Cerebellar cortex (tissue), 1 donor: Measurements from ENCODE around the gene PTPRD.
A peak's percentile ranks its signal among the peaks of the same experiment; 100 is the strongest.

Experiments used
- DNase-seq: peaks from one replicate; pipeline ENCODE4 v3.0.0-alpha.2; 2015; ENCODE audit warnings: low spot score

The PTPRD gene

DNA sequence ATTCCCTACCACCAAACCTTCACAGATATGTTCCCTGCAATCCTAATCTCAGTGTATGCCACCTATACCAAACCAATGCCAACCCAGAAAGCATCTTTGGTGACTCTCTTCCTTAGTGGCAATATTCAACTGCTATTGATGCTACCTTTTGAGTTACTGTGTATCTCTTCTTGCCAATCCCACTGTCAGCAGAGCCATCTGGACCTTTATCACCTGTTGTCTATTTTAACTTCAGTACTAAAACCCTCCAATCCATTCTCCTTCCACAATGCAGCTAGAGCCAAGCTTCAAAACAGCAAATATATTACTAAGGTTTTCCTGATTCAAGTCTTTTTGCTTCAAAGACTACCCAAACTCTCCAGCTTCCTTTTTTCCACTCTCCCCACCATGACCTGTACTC, 2036.1 kb downstream of the PTPRD start:
- peak; percentile 64 for DNase-seq

DNA sequence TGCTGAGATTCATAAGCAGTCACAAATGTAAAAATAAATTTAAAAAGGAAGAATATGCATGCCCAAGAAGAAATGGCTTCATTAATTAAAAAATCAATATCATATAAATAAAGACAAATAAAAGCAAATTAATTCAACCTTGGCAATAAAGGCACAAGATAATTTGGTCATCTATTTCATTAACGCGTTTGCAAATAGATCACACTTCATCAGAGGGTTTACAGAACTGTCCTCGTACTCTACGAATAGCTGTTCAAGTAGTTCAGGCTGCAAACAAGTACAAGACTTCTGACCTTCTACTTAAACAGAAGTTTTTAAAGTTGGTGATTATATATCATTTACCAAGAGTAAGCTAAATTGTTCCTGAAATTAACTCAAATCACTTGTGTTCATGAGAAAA, 2038.0 kb downstream of the PTPRD start:
- DNase-seq: no peak

DNA sequence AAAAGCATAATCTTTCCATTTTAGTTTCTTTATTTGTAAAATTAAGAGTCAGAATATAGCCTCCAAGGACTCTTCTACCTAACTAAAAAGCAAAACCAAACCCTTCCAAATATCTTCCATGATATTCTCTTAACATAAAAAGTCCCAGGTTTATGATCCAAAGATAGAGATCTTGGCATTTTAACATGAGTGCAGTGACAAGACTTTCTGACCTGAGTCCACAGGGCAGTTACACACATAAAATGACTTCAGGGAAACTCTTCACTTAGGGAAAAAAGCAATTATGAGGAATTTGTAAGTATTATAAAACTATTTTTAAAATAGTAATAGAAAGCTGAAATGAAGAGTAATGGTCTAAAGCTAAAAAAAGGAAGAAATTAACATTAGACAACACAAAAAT, 2040.6 kb downstream of the PTPRD start:
- DNase-seq: no peak

DNA sequence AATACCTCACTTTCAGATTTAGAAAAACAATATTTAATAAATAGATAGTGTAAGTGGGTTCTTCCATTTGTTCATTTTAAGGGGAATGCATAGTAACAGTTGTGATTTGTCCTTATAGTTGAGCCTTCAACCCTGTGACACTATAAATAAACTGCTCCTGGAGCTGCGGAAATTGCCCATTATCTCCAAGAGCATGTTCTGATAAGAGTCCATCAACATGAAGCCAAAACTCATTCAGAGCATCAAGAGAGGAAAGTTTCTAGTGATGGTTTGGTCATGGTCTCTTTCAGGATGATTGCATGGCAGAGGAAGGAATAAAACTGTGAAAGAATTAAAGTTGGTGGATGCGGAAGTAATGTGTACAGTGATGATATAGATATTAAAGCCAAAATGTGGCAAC, 2041.2 kb downstream of the PTPRD start:
- DNase-seq: no peak

DNA sequence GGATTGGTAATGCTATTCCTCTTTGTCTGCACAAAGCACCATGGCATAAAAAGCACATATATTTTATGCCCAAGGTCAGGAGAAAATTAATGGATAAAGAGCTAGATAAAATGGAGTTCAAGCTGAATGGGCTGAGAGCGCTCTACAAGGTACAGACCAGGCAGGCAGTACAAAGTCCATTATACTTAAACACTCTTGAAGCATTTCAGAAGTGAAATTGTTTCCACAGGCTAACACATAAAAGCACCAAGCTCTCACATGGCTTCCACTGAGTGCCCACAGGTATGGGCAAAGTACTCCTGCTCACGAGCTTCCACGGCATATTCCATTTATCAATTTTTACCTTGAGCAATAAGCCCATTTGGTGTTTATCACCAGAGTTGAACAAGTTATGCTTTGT, 2042.0 kb downstream of the PTPRD start:
- no peak for DNase-seq

DNA sequence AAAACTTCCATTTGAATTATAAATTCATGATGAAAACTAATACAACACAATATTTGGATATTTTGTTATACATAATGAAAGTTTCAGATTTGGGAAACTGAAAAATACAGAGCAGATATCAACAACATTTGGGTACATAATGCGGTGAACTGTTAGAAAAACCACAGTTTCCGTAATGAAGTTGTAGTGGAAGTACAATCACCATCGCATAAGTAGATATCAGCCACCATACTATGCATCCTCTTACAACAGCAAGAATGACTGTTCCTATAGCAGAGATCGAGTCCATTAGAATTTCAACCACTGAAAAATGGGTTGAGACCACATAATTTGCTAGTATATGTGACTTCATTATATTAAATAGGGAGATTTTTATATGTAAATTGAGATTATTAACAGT, 2043.0 kb downstream of the PTPRD start:
- DNase-seq: no peak

DNA sequence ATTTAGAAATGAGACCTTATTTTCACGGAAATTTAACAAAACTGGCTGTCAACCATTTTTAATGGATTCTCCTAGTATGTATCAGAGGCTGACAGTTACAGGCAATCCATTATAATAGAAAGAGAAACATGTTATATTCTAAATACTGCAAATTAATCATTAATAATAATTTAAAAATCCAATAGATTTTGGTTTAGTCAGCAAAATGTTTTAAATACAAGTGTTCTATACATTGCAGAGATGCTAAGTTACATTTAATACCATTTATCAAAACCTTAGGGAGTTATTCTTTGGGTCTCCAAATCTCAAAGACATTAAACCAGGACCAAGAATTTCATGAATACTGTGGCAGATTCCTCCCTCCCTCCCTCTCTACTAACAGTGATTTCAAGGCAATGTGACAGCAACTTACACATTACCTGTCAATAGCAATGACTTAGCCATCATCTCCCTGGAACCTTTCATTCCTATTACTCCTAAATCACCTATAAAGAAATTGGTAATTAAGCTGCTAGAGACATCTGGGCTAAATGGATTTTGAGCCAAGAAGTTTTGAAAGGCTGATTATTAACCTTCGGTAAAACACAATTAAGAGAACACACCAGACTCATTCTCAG, 2044.7 kb downstream of the PTPRD start:
- DNase-seq: no peak

DNA sequence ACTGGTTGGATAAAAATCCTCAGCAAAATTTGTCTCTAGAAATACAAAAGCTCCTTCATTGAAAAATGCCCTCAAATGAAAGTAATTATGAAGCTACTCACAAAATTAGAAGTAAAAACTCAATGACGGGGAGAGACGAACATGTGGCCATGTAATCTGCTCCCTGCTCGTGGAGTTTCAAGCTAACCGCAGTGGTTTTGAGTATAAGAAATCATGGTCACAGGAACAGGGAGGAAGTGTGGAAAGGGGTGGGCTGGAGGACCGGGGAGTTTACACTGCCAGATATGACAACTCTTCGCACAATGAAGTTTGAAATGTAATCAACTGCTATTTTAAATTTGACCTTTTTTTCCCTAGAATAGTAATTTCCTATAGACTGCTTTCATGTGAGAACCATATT, 2047.8 kb downstream of the PTPRD start:
- DNase-seq: no peak

DNA sequence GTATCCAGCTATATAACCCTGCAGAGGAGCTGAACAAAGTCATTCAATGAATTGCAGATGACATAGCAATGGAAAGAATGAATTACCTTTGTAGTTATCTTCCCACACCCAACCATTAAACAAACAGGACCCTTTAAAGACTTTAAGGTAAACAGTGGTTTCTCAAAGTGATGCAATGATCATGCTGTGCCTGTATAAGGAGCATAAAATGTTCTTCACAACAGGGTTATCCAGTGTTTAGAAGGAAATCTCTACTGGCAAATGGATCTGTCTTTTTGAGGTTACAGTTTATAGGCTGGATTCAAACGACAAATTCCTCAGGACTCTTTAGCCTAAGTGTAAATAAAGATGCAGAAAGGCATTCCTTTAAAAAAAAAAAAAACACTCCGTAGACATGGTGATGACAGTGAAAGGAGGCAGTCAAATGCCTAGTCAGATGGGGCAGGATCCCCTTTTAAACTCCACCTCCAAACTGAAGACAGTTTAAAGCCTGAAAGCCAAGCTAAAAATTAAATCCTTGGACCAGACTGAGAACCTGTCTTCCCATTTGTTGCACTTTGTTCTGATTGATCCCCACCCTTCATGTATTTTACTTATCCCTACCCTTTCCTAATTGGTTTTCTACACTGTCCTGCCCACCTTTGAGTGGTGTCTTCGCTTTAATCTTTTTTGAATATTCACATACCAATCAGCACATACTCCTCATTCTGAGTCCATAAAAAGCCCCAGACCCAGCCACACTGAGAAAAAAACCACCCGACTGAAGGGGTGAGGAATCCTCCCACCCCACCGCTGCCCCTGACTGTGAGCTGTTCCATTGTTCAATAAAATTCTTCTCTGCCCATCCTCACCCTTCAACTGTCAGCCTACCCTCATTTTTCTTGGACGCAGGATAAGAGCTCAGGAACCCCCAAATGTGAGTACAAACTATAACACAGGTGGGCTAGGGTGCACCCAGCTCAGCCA, 2052.0 kb downstream of the PTPRD start:
- DNase-seq: no peak

DNA sequence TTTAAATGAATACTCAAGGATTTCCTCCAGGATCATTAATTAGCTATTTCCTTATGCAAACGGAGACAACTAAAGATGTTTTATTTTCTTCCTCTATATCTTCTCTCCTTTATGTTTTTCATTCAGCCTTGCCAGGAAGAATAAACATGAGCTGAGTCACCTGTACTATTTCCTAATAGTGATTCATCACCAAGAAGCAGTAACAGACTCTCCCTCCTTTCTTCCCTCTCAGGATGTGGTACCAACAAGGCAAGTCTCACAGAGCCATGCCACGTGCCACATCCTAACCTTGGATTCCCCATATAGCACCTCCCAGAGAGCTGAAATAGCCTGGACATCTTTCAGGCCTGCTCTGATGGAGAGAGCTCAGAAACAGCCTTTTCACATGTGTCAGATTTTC, 2054.6 kb downstream of the PTPRD start:
- no peak for DNase-seq

DNA sequence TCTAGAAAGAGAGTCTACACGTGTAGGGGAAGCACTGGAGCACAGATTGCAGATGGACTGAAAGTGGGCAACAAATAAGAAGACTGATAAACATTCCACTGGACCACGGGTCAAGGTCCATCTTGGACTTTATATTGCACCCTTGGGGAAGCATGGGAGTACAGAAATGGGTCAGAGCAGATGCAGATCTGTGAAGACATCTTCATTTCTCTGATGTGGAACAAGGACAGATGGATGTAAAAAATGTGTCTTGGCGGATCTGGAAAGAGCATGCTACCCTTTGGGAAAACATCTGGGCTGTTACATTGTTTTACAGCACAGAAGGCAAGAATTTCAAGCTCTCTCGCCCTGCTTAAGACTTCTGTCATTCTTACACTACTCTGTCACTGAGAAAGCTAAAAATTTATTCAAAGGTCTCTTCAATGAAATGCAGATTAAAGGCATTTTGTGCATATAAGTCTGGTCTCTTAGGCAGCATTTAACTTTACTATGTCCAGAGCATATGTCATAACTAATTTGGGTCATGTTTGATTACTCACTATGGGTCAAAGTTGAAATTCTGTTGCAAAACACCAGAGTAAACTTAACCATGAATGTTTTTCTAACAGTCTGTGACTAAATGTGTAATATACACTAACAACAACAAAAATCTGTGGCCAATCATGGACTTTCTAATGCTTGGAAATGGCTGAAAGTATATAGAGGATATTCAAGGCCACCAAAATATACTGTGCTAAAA, 2056.9 kb downstream of the PTPRD start:
- DNase-seq: no peak

DNA sequence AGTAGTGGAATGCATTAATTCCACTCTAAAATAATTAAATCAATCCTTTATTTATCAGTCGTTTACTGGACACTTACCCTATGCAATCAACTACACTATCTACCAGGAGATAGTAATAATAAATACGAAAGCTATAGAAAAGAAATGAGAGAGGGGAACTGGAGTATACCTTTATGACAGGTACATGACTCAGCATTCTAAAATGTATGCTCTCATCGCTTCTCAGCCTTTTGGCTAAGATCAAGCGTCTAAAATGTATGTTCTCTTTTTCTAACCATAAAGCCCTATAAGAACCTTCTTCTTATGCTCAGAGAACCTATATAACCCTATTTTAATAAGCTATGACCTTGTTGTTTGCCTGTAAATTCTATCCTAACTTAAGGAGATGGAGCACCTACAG, 2059.4 kb downstream of the PTPRD start:
- DNase-seq: no peak

DNA sequence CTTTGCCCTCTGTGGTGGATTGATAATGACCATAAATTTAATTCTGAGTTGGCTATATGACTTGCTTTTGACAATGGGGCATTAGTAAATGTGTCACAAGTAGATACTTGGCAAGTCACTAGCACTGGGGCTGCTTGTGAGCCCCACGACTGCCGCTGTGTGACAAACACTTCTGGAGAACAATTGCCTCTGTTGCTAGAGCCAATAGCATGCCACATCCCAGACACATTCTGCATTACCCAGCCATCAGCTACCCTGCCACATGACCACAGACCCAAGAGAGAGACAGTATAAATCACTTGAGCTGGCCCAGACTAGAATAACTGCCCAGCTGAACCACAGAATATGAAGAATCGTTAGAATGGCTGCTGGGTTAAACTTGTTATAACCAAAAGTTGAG, 2060.1 kb downstream of the PTPRD start:
- no peak for DNase-seq

DNA sequence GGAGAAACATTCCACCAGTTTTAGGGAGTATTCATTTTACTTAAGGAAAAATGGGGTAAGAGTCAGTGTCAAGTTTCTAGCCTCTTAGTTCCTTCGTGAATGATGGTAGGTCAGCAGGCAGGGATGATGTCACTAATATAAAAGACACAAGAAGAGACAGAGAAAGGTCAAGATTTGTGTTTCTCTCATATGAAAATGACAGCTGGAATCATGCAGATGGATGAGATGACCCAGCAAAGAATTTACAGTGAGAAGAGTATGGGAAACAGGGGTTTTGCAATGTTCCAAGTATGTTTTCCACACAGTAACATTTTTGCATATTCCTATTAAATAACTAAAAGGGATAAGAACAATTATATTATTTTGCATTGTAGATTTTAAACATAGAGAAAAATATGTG, 2063.6 kb downstream of the PTPRD start:
- DNase-seq: no peak

DNA sequence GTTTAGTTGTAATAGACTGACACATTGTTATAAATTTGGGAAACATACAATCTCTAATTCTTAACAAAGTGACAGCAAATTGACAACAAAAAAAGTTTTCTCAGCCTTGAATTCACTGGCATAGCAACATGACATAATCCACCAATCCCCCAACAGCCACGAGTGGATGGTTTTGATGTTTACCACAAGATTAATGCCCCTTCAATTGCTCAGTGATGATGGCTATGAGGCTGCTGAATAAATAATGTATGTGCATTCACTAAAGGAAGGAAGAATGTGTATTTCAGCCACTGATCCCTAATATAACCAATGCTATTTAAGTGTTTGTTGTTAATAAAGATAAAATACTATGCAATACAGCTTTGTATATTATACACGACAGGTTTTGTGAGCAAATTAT, 2069.6 kb downstream of the PTPRD start:
- DNase-seq: no peak

DNA sequence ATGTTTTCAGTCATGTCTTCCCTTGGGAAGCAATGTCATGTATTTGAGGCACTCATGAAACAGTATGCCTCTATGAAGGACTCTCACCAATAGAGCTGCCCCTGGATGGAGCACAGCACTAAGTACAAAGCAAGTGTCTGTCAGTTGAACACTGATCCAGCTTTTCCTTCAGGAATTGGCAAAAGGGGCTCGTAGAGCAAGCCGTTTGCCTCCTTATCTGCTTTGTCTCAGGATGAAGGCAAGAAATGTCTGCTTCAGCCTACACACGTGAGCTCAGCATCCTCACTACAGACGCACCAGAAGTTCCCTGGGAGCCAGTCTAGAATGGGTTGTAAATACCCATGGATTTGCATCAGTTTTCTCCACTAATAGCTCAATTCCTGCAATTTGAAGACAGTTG, 2070.3 kb downstream of the PTPRD start:
- DNase-seq: no peak

DNA sequence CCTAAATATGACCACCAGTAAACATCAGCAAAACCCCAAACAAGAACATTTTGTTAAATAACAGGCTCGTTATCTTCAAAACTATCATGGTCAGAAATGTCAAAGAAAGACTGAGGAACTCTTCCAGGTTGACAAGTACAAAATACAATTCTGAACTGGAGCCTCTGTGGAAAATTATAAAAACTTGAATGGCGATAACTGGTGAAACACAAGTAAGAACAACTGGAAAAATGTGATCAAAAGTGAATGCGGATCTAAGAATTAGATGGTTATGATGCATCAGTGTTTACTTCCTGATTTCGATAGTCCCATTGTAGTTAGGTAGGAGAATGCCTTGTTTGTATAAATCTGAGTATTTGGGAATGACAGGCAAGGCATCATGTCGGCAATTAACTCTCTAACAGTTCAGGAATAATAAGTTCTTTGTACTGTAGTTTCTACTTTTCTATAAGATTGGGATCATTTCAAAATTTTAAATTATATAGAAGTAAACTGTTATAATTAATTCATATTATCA, 2073.1 kb downstream of the PTPRD start:
- no peak for DNase-seq

DNA sequence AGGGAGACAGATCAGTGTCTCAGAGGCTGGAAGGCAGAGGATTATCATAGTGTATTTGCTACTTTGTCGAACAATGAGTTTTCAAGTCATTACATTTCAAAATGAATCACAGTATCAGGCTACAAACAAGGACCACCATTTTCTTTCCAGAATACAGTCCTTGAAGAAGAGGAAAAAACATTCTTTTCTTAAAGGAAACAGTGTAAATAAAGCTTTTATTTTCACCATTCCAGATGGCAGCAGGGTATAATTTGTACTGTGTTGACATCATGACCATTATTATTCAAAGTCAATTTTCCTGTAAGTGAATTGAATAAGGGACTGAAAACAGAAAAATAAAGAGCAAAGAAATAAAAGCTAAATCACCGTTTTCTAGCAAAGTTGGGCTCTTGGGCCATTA, 2076.0 kb downstream of the PTPRD start:
- DNase-seq: no peak

DNA sequence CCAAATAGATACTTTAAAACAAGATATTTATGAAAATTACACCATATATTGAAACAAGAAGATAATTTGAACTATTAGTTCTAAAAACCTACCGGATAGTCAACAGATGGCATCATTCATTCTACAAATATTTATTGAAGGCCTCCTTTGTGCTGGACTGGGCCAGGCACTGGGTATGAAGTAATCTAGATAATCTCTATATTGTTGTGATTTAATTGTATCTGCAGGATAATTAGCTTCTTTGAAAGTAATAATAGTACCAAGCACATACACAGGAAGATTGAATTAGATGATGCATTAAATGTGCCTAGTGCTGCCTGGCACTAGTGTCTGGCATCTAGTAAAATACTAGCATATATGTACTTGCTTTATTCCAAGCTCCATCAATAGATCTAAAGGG, 2078.0 kb downstream of the PTPRD start:
- no peak for DNase-seq

DNA sequence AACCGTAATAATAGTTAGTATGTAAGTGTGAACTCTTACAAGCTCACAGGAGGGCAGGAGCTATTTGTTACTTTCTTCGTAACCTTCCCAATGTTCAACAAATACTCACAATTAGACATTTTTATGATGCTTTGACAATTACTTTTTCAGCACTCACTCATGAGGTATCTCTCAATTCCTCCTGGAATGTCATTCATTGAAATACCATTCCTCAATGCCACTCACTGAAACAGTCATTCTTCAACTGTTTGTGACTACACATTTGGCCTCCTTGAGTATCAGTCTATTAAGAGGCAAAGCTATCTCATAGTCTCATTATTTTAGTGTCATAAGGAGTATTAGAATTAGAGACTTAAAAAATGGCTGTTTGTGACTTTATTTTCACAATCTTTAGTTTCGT, 2079.1 kb downstream of the PTPRD start:
- DNase-seq: no peak

DNA sequence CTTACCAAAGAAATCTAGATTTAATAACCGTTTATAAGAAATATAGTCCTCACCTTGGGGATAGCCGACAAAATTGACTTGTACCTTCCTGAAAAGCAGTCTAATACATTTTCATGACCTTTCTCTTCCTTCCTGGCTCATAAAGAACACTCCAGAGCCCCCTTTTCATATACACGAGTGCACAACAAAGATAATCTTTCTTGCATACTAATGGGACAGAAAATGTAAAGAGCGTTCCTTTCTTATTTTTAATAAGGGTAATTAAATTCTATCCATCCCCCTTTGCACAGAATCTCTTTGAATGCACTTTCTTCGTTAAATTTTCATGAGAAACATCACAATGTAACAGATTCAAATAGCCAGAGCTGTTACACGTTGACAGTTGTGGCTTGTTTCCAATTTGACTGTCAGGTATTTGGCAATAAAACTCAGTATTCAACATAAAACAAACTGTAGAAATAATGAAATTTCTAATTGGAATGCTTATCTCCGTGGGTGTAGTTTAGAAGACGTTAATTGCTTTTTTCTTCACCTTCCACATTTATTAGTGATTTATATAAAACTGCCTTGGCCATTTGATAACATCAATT, 2080.9 kb downstream of the PTPRD start:
- DNase-seq: peak; percentile 29

DNA sequence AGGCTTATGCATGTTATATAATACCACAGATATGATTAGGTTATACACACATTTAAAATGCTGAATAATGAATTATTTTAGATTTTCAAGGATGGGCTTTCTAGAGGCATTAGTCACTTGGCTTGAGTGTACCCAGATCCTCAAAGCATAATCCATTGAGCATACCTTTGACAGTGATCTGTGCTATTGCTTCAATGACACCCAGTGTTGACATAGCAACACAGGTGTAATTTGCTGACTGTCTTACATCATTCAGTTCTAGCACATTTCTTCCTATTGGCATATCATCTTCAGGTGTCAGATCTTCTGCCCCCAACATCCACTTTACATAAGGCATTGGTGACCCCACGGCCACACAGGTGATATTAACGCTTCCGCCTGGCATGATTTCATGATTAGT, 2091.7 kb downstream of the PTPRD start:
- no peak for DNase-seq
